IMR-90 (cell line): ENCODE measurements around the gene SLIT3.

ENCODE experiments used
- CEBPB ChIP-seq: IDR thresholded peaks from 2 replicates; pipeline ENCODE4 v1.6.1; 2012; ENCODE audit warnings: low read depth, low read length, improper control_type of control experiment
- CHD1 ChIP-seq: IDR thresholded peaks from 2 replicates; pipeline ENCODE4 v1.6.1; 2012; ENCODE audit warnings: low read depth, low read length, improper control_type of control experiment
- MAFK ChIP-seq: IDR thresholded peaks from 2 replicates; pipeline ENCODE4 v1.6.1; 2012; ENCODE audit warnings: low read depth, low read length, improper control_type of control experiment
- POLR2A ChIP-seq: IDR thresholded peaks from 2 replicates; pipeline ENCODE4 v1.6.1; 2012; ENCODE audit warnings: mild to moderate bottlenecking, low read depth, low read length
- RAD21 ChIP-seq: IDR thresholded peaks from 2 replicates; pipeline ENCODE4 v1.6.1; 2012; ENCODE audit warnings: low read length, improper control_type of control experiment
- RCOR1 ChIP-seq: IDR thresholded peaks from 2 replicates; pipeline ENCODE4 v1.6.1; 2012; ENCODE audit warnings: mild to moderate bottlenecking, low read length, improper control_type of control experiment; ENCODE audit not compliant: insufficient replicate concordance
- RFX5 ChIP-seq: IDR thresholded peaks from 2 replicates; pipeline ENCODE4 v1.8.0; 2012; ENCODE audit warnings: low read depth, mild to moderate bottlenecking, low read length, moderate library complexity
- SMC3 ChIP-seq: fragments of 150-350 bp; IDR thresholded peaks from 2 replicates; pipeline ENCODE4 v1.6.1; 2016; ENCODE audit warnings: low read depth, mild to moderate bottlenecking, antibody characterized with exemption, low read length, moderate library complexity
- TF ChIP-seq, protein P1 (sequence below): conservative IDR thresholded peaks from 2 replicates; pipeline ENCODE4 v1.5.1; 2012; ENCODE audit warnings: mild to moderate bottlenecking, low read depth, low read length, improper control_type of control experiment
- TF ChIP-seq, protein P2 (sequence below): fragments of 150-350 bp; IDR thresholded peaks from 2 replicates; pipeline ENCODE4 v1.6.1; 2016; ENCODE audit warnings: low read depth, mild to moderate bottlenecking, low read length, moderate library complexity, borderline replicate concordance
- TF ChIP-seq, protein P3 (sequence below): fragments of 150-350 bp; IDR thresholded peaks from 2 replicates; pipeline ENCODE4 v1.6.1; 2017; ENCODE audit warnings: mild to moderate bottlenecking, antibody characterized with exemption, low read length, low read depth

DNA sequence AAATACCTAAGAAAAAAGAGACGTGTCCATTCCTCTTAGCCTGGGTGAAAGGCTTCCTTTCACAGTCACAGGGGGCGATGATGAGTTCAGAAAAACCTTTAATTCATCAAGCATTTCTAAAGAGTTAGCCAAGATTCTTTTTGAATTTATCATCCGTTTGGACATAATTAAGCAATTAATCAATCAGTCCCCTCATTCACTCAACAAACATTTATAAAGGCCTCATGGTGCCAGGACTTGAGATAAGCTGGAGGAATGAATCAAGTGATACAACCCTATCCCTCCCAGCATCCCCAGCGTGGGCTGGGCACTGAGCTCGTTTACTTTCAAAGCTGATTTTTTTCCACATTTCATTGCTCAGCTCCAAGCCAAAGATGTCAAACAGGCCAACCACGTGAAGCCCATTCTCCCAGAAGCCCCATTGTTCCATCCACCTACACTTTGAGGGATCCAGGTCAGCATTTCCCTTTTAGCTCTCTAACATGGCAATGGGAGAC, 140.5 kb downstream of the SLIT3 start:
- no peak for TF ChIP-seq RFX5
- TF ChIP-seq, protein P1, sequence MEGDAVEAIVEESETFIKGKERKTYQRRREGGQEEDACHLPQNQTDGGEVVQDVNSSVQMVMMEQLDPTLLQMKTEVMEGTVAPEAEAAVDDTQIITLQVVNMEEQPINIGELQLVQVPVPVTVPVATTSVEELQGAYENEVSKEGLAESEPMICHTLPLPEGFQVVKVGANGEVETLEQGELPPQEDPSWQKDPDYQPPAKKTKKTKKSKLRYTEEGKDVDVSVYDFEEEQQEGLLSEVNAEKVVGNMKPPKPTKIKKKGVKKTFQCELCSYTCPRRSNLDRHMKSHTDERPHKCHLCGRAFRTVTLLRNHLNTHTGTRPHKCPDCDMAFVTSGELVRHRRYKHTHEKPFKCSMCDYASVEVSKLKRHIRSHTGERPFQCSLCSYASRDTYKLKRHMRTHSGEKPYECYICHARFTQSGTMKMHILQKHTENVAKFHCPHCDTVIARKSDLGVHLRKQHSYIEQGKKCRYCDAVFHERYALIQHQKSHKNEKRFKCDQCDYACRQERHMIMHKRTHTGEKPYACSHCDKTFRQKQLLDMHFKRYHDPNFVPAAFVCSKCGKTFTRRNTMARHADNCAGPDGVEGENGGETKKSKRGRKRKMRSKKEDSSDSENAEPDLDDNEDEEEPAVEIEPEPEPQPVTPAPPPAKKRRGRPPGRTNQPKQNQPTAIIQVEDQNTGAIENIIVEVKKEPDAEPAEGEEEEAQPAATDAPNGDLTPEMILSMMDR: no peak
- no peak for TF ChIP-seq POLR2A
- no peak for TF ChIP-seq CHD1
- no peak for TF ChIP-seq SMC3
- no peak for TF ChIP-seq RAD21
- TF ChIP-seq RCOR1: no peak
- TF ChIP-seq CEBPB: no peak
- TF ChIP-seq, protein P2, sequence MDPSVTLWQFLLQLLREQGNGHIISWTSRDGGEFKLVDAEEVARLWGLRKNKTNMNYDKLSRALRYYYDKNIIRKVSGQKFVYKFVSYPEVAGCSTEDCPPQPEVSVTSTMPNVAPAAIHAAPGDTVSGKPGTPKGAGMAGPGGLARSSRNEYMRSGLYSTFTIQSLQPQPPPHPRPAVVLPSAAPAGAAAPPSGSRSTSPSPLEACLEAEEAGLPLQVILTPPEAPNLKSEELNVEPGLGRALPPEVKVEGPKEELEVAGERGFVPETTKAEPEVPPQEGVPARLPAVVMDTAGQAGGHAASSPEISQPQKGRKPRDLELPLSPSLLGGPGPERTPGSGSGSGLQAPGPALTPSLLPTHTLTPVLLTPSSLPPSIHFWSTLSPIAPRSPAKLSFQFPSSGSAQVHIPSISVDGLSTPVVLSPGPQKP: no peak
- TF ChIP-seq, protein P3, sequence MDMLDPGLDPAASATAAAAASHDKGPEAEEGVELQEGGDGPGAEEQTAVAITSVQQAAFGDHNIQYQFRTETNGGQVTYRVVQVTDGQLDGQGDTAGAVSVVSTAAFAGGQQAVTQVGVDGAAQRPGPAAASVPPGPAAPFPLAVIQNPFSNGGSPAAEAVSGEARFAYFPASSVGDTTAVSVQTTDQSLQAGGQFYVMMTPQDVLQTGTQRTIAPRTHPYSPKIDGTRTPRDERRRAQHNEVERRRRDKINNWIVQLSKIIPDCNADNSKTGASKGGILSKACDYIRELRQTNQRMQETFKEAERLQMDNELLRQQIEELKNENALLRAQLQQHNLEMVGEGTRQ: no peak
- TF ChIP-seq MAFK: no peak
